SK-N-SH (cell line): Measurements from ENCODE around the gene PCYT2. TPM values are rescaled to one million over a fixed set of nuclear protein-coding genes. Genes with fewer than 3 reads are reported as not detected.

Source experiments
- CTCF ChIA-PET: fragments of 300-600, 350-600 bp; formaldehyde crosslinking; extraction: SDS; loops from one replicate; lab custom pipeline; 2021; lab: Yijun Ruan, JAX
- POLR2A ChIA-PET: fragments of 350-600 bp; sonication (Branson Sonifier 250); formaldehyde crosslinking; extraction: SDS; loops from one replicate; lab custom pipeline; 2020; ENCODE audit warnings: antibody characterized with exemption, inconsistent platforms; lab: Yijun Ruan, JAX
- DNase-seq: peaks from one replicate; pipeline ENCODE4 v3.0.0; 2012
- H2AFZ ChIP-seq: fragments of 200-600 bp; sonication (generic); 2 replicates; pipeline ENCODE4 v1.8.1; 2016; ENCODE audit warnings: antibody characterized with exemption, mild to moderate bottlenecking, low read depth
- H3F3A ChIP-seq: fragments of 200-600 bp; sonication (generic); replicated peaks from 2 replicates; pipeline ENCODE3; 2016; ENCODE audit warnings: antibody characterized with exemption, mild to moderate bottlenecking; ENCODE audit not compliant: insufficient read depth
- H3K27ac ChIP-seq, 2 experiments: fragments of 200-500 bp in 1 of 2; fragments of 200-600 bp in 1 of 2; sonication (Bioruptor generic) in 1 of 2; sonication (generic), shearing (Covaris generic) in 1 of 2; 2 replicates each; pipeline versions ENCODE4 v1.5.1 to v1.6.1; 2014 to 2016; ENCODE audit warnings: low read depth in 2 of 2, inconsistent platforms in 1 of 2, low read length in 1 of 2, mild to moderate bottlenecking in 1 of 2, mixed read lengths in 1 of 2
- H3K27me3 ChIP-seq: fragments of 200-600 bp; sonication (generic), shearing (Covaris generic); 2 replicates; pipeline ENCODE4 v1.6.1; 2016; ENCODE audit warnings: mixed run types; ENCODE audit not compliant: insufficient read depth
- H3K36me3 ChIP-seq, 2 experiments: fragments of 200-500 bp in 1 of 2; fragments of 200-600 bp in 1 of 2; sonication (Bioruptor generic) in 1 of 2; sonication (generic) in 1 of 2; replicated peaks in 1 of 2; 2 replicates each; pipeline versions ENCODE3 to v1.5.1; 2014 to 2016; ENCODE audit warnings: low read length in 1 of 2, mild to moderate bottlenecking in 1 of 2; ENCODE audit not compliant: insufficient read depth in 2 of 2, control insufficient read depth in 1 of 2
- H3K4me1 ChIP-seq, 2 experiments: fragments of 200-500 bp in 1 of 2; fragments of 200-600 bp in 1 of 2; sonication (Bioruptor generic) in 1 of 2; sonication (generic), shearing (Covaris generic) in 1 of 2; 2 replicates each; pipeline versions ENCODE4 v1.5.1 to v1.6.1; 2014 to 2016; ENCODE audit warnings: low read depth in 1 of 2, low read length in 1 of 2, mixed run types in 1 of 2; ENCODE audit not compliant: insufficient read depth in 2 of 2, control insufficient read depth in 1 of 2
- H3K4me2 ChIP-seq: fragments of 200-600 bp; sonication (generic), shearing (Covaris generic); 2 replicates; pipeline ENCODE4 v1.6.1; 2017; ENCODE audit warnings: mixed run types
- H3K4me3 ChIP-seq, 2 experiments: fragments of 200-500 bp in 1 of 2; fragments of 200-600 bp in 1 of 2; sonication (Bioruptor generic) in 1 of 2; sonication (generic), shearing (Covaris generic) in 1 of 2; 2 replicates each; pipeline versions ENCODE4 v1.5.1 to v1.8.1; 2014 to 2016; ENCODE audit warnings: low read depth in 2 of 2, inconsistent platforms in 1 of 2, low read length in 1 of 2, mild to moderate bottlenecking in 1 of 2, mixed read lengths in 1 of 2, moderate library complexity in 1 of 2
- H3K79me2 ChIP-seq: fragments of 200-600 bp; sonication (generic); 2 replicates; pipeline ENCODE4 v1.8.1; 2017; ENCODE audit warnings: mild to moderate bottlenecking; ENCODE audit not compliant: insufficient read depth
- H3K9ac ChIP-seq: fragments of 200-600 bp; sonication (generic); 2 replicates; pipeline ENCODE4 v1.6.1; 2017; ENCODE audit warnings: mixed run types
- H3K9me2 ChIP-seq: fragments of 200-600 bp; sonication (generic); 2 replicates; pipeline ENCODE4 v1.6.1; 2017; ENCODE audit warnings: mixed run types
- H3K9me3 ChIP-seq: fragments of 200-600 bp; sonication (generic); 2 replicates; pipeline ENCODE4 v1.6.1; 2017; ENCODE audit warnings: mixed run types, mild to moderate bottlenecking, moderate library complexity
- H4K20me1 ChIP-seq: fragments of 200-600 bp; sonication (generic); 2 replicates; pipeline ENCODE4 v1.6.1; 2017; ENCODE audit warnings: mild to moderate bottlenecking, mixed run types; ENCODE audit not compliant: insufficient read depth
- EP300 ChIP-seq, 2 experiments: IDR thresholded peaks; 2 replicates each; pipeline versions ENCODE4 v1.4.0 to v1.6.1; 2012; ENCODE audit warnings: borderline replicate concordance in 1 of 2, low read depth in 1 of 2, low read length in 1 of 2
- FOSL2 ChIP-seq: IDR thresholded peaks from 2 replicates; pipeline ENCODE4 v1.4.0; 2012; ENCODE audit warnings: low read depth, mild to moderate bottlenecking, moderate library complexity, borderline replicate concordance
- FOXJ3 ChIP-seq: sonication (generic); formaldehyde crosslinking; IDR thresholded peaks from 2 replicates; pipeline ENCODE4 v1.5.1; 2020; ENCODE audit warnings: mild to moderate bottlenecking, missing genetic modification reagents
- GABPA ChIP-seq: IDR thresholded peaks from 2 replicates; pipeline ENCODE4 v1.4.0; 2012; ENCODE audit warnings: low read depth, mild to moderate bottlenecking
- GATA2 ChIP-seq: sonication (generic); formaldehyde crosslinking; IDR thresholded peaks from 2 replicates; pipeline ENCODE4 v1.5.0; 2020; ENCODE audit warnings: mild to moderate bottlenecking, missing genetic modification reagents
- JUND ChIP-seq: IDR thresholded peaks from 2 replicates; pipeline ENCODE4 v1.4.0; 2012
- POLR2AphosphoS5 ChIP-seq: IDR thresholded peaks from 2 replicates; pipeline ENCODE4 v1.6.1; 2012; ENCODE audit warnings: low read depth, low read length
- RAD21 ChIP-seq: IDR thresholded peaks from 2 replicates; pipeline ENCODE4 v1.6.1; 2012; ENCODE audit warnings: mild to moderate bottlenecking, low read length
- RCOR1 ChIP-seq: fragments of 150-350 bp; IDR thresholded peaks from 2 replicates; pipeline ENCODE4 v1.6.1; 2017; ENCODE audit warnings: antibody characterized with exemption, low read length
- RFX5 ChIP-seq: IDR thresholded peaks from 2 replicates; pipeline ENCODE4 v1.6.1; 2012; ENCODE audit warnings: mild to moderate bottlenecking, improper control_type of control experiment, low read length
- RXRA ChIP-seq: IDR thresholded peaks from 2 replicates; pipeline ENCODE4 v1.4.0; 2012; ENCODE audit warnings: low read depth, mild to moderate bottlenecking, borderline replicate concordance
- SIN3A ChIP-seq: IDR thresholded peaks from 2 replicates; pipeline ENCODE4 v1.6.1; 2012; ENCODE audit warnings: low read depth, mild to moderate bottlenecking, low read length, moderate library complexity, borderline replicate concordance
- TCF12 ChIP-seq: IDR thresholded peaks from 2 replicates; pipeline ENCODE4 v1.4.0; 2012
- WGBS: methylation state at CpG from one replicate; pipeline ENCODE4 v1.1.6; 2017; ENCODE audit warnings: low lambda C conversion rate; 5-methylcytosine and 5-hydroxymethylcytosine counted together
- polyA plus RNA-seq, 3 experiments: library from polyadenylated mRNA; depleted of rRNA; stranded (reverse); fragments of >200 nt; gene quantifications; 2 replicates each; pipeline ENCODE4 v1.2.3, GENCODE V29; 2012
- TF ChIP-seq, protein P1 (sequence below): fragments of 200-600 bp; sonication (generic); IDR thresholded peaks from 2 replicates; pipeline ENCODE4 v1.6.1; 2017; ENCODE audit warnings: antibody characterized with exemption, mild to moderate bottlenecking, moderate library complexity
- TF ChIP-seq, protein P2 (sequence below): fragments of 150-350 bp; IDR thresholded peaks from 2 replicates; pipeline ENCODE4 v1.6.1; 2017; ENCODE audit warnings: antibody characterized with exemption, low read length, low read depth, borderline replicate concordance
- TF ChIP-seq, protein P3 (sequence below): IDR thresholded peaks from 2 replicates; pipeline ENCODE4; 2012
- TF ChIP-seq, protein P4 (sequence below): IDR thresholded peaks from 2 replicates; pipeline ENCODE4 v1.4.0; 2012; ENCODE audit warnings: low read depth
- TF ChIP-seq, protein P5 (sequence below): IDR thresholded peaks from 2 replicates; pipeline ENCODE4 v1.4.0; 2012; ENCODE audit warnings: low read depth, borderline replicate concordance

PCYT2 gene
- polyA plus RNA-seq, 1 of the 3 experiments (the other 2 are of a cell fraction) = 46.2 TPM

DNA sequence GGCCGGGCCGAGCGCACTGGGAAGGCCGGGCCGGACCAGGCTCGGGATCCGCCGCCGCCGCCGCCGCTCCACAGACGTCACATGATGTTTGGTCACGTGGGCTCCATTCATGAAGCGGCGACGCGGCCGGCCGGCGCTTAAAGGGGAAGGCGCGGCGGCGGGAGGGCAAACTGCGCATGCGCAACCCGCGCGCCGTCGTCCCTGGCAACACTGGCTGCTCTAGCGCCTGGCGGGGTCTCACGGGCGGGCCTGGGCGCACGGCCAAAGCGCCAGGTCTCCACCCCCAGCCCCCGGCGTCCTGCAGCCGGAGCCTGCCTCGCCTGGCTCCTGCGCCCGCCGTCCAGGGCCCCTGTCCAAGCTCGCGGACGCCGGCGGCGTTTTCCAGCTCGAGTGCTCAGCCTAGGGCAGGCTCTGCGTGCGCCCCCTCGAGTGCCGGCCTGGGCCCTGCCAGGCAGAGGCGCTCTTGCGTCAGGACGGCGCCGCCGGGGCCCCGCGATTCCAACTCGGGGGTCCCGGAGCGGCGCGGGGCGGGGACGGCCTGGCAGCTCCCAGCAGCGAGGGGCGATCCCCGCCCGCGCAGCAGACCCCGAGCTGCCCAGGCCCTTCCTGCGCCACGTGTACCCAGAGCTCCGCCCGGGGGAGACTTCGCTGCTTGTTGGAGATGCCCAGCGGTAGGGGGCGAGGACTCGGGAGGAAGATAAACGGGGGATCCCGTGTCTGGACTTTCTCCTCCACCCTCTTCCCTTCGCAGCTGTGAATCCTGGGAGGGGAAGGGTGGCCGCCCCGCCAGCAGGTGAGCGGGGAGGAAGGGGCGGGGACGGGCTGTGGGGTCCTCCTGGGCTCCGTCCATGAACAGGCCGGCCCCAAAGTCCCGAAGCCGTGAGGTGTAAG is 16.7 kb upstream of the PCYT2 start, which contains the start of gene MAFG (continued):
- TF ChIP-seq, protein P1, sequence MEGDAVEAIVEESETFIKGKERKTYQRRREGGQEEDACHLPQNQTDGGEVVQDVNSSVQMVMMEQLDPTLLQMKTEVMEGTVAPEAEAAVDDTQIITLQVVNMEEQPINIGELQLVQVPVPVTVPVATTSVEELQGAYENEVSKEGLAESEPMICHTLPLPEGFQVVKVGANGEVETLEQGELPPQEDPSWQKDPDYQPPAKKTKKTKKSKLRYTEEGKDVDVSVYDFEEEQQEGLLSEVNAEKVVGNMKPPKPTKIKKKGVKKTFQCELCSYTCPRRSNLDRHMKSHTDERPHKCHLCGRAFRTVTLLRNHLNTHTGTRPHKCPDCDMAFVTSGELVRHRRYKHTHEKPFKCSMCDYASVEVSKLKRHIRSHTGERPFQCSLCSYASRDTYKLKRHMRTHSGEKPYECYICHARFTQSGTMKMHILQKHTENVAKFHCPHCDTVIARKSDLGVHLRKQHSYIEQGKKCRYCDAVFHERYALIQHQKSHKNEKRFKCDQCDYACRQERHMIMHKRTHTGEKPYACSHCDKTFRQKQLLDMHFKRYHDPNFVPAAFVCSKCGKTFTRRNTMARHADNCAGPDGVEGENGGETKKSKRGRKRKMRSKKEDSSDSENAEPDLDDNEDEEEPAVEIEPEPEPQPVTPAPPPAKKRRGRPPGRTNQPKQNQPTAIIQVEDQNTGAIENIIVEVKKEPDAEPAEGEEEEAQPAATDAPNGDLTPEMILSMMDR = peak; percentile 63
- TF ChIP-seq JUND (no peak), SIN3A (peak; percentile 68; the same call in 1 of the 2 replicates), RFX5 (no peak), RCOR1 (no peak; the same call in 1 of the 2 replicates), RAD21 (0 out of 2 replicates have a peak, but pooled peaks have one; percentile 26), POLR2AphosphoS5 (peak; percentile 63), RXRA (no peak), EP300 (IDR thresholded peaks at IDR 0.05; ENCODE audit: borderline replicate concordance in 1 of 2, low read depth in 1 of 2, low read length in 1 of 2) (peak in 1 of 2 experiments; percentile 44; a peak in 1 of 4 replicates), TCF12 (no peak)
- TF ChIP-seq, protein P2, sequence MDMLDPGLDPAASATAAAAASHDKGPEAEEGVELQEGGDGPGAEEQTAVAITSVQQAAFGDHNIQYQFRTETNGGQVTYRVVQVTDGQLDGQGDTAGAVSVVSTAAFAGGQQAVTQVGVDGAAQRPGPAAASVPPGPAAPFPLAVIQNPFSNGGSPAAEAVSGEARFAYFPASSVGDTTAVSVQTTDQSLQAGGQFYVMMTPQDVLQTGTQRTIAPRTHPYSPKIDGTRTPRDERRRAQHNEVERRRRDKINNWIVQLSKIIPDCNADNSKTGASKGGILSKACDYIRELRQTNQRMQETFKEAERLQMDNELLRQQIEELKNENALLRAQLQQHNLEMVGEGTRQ = peak; percentile 96
- TF ChIP-seq, protein P3, sequence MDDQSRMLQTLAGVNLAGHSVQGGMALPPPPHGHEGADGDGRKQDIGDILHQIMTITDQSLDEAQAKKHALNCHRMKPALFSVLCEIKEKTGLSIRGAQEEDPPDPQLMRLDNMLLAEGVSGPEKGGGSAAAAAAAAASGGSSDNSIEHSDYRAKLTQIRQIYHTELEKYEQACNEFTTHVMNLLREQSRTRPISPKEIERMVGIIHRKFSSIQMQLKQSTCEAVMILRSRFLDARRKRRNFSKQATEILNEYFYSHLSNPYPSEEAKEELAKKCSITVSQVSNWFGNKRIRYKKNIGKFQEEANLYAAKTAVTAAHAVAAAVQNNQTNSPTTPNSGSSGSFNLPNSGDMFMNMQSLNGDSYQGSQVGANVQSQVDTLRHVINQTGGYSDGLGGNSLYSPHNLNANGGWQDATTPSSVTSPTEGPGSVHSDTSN = peak; percentile 32; the same call in 1 of the 2 replicates

DNA sequence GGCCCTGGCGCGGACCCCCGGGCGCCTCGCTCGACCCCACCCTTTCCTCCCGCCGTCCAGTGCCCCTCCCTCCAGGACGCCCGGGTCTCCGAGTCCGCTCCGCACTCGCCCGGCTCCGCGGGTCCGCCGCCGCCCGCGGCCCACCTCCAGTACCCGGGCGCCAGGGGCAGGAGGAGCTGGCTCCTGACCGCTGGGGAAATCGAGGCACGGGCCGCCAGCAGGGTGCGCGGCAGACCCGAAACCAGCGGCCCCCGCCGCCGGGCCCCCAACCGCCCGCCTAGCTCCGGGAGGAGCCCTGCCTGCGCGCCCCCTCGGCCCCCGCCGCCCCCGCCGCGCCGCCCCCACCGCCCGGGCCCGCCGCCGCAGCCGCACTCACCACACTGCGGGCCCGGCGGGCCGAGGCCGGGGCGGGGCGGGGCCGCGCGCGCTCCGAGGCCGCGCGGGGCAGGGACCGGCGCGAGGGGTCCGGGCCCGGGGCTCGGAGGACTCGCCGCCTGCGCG is 16.0 kb upstream of the PCYT2 start:
- Histone ChIP-seq H3F3A (peaks cover 16% of the 10 kb centered on the region), H3K27me3 (no peaks in the 10 kb centered on the region), H3K27ac (peak overlapping the region; percentile 72 to 85), H3K4me1 (peaks cover 20 to 31% of the 10 kb centered on the region in 2 experiments; a peak in 2 of 4 replicates), H3K79me2 (peaks cover 50% of the 10 kb centered on the region), H3K9ac (peak overlapping the region; percentile 91), H3K4me3 (peak overlapping the region; percentile 92), H4K20me1 (peaks cover 38% of the 10 kb centered on the region), H3K36me3 (peaks cover 1 to 6% of the 10 kb centered on the region in 2 experiments), H3K4me2 (peak overlapping the region; percentile 87), H2AFZ (no peak overlapping the region), H3K9me2 (no peaks in the 10 kb centered on the region), H3K9me3 (no peaks in the 10 kb centered on the region)
- no peak for DNase-seq
- CTCF ChIA-PET = interaction anchor here (0.7 to 11.7 kb wide), 22 partner anchors 10 to 110 kb away, joined by 3 to 107 read pairs (median 6); partner anchors contain the start of genes ALYREF, ANAPC11, ARHGDIA and ASPSCR1
- POLR2A ChIA-PET = interaction anchor here (0.8 to 5.0 kb wide), 8 partner anchors 10 to 111 kb away, joined by 3 to 34 read pairs (median 4); partner anchors contain the start of genes ALYREF, ANAPC11, DCXR and NPB
- WGBS = 4% methylated on average over 44 of the region's 78 CpGs
- TF ChIP-seq GABPA (no peak), FOXJ3 (no peak), GATA2 (CRISPR knock-in tag) (no peak), POLR2AphosphoS5 (no peak), FOSL2 (no peak)
- TF ChIP-seq, protein P4, sequence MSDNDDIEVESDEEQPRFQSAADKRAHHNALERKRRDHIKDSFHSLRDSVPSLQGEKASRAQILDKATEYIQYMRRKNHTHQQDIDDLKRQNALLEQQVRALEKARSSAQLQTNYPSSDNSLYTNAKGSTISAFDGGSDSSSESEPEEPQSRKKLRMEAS = no peak
- TF ChIP-seq, protein P1 = no peak
- TF ChIP-seq, protein P5, sequence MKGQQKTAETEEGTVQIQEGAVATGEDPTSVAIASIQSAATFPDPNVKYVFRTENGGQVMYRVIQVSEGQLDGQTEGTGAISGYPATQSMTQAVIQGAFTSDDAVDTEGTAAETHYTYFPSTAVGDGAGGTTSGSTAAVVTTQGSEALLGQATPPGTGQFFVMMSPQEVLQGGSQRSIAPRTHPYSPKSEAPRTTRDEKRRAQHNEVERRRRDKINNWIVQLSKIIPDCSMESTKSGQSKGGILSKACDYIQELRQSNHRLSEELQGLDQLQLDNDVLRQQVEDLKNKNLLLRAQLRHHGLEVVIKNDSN = no peak
